ENCODE results near the gene REV3L.

GRCh38 chr6:111531185-111531584 is 48.2 kb upstream of the REV3L start:
- TF ChIP-seq CTCF (conservative IDR thresholded peaks at IDR 0.05 in 1 of 2, IDR thresholded peaks at IDR 0.05 in 1 of 2; ENCODE audit: low read depth in 1 of 2, low read length in 2 of 2) (no peak), EZH2 (IDR thresholded peaks at IDR 0.05; ENCODE audit: low read length, missing control alignments) (no peak)

Measured in fibroblast of lung (primary cell).